Transverse colon (tissue), 4 donors: ENCODE results near the gene LMF1.

Source experiments
- POLR2AphosphoS5 ChIP-seq, 3 donors: sonication (generic); formaldehyde crosslinking; IDR thresholded peaks; one replicate each; pipeline ENCODE4 v1.6.1; 2016; ENCODE audit warnings: antibody characterized with exemption in 3 of 3
- TF ChIP-seq, protein P1 (sequence below), 5 experiments: fragments of 200-600 bp in 3 of 5; fragments of 450-650 bp in 2 of 5; sonication (generic) in 3 of 5; IDR thresholded peaks; 1 replicate in 2 of 5; 2 replicates in 3 of 5; pipeline ENCODE4 v1.5.1; 2016 to 2017; ENCODE audit warnings: antibody characterized with exemption in 5 of 5, inconsistent platforms in 3 of 5, mild to moderate bottlenecking in 2 of 5, moderate library complexity in 1 of 5

DNA sequence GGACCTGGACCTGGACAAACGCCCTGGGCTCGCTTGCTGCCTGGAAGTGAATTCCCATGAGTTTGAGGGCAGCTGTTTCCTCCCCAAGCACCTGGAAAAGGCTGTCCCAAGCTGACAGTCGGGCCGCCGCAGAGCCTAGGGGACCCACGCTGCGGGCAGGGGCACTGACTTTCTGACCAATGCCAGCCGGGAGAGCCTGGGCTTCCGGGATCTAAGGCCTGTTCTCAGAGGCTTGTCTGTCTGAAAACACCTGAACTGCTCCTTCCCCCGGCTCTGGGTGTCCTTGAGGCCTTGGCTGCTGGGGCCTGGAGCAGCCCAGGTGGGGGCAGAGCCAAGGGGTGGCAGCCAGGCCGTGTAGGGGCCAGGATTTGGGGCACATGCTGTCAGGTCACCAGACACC, 72.6 kb downstream of the LMF1 start:
- TF ChIP-seq, protein P1, sequence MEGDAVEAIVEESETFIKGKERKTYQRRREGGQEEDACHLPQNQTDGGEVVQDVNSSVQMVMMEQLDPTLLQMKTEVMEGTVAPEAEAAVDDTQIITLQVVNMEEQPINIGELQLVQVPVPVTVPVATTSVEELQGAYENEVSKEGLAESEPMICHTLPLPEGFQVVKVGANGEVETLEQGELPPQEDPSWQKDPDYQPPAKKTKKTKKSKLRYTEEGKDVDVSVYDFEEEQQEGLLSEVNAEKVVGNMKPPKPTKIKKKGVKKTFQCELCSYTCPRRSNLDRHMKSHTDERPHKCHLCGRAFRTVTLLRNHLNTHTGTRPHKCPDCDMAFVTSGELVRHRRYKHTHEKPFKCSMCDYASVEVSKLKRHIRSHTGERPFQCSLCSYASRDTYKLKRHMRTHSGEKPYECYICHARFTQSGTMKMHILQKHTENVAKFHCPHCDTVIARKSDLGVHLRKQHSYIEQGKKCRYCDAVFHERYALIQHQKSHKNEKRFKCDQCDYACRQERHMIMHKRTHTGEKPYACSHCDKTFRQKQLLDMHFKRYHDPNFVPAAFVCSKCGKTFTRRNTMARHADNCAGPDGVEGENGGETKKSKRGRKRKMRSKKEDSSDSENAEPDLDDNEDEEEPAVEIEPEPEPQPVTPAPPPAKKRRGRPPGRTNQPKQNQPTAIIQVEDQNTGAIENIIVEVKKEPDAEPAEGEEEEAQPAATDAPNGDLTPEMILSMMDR (IDR thresholded peaks at IDR 0.05), result no peak
- no peak for TF ChIP-seq POLR2AphosphoS5 (IDR thresholded peaks at IDR 0.05)
